ENCODE measurements around the gene THEMIS.
"Not testable (repeated sequence)": the region's sequence is repeated elsewhere in the genome, so short reads cannot be mapped to it uniquely, and the experiment has no call there.

Gene THEMIS

GRCh38 chr6:127737768-127738167 lies 163.1 kb downstream of the THEMIS start:
- DNase-seq (ENCODE audit: insufficient read length, low spot score) (no peak), FAIRE-seq (no peak)

GRCh38 chr6:127737009-127737486 lies 163.8 kb downstream of the THEMIS start:
- DNase-seq (ENCODE audit: insufficient read length, low spot score) (peak; percentile 56), FAIRE-seq (no peak)

- no peak for DNase-seq (ENCODE audit: insufficient read length, low spot score)
- FAIRE-seq: no peak
These were observed 167.9 kb downstream of the THEMIS start for GRCh38 chr6:127732927-127733326.

GRCh38 chr6:127727260-127727953 lies 173.5 kb downstream of the THEMIS start:
- FAIRE-seq (no peak), DNase-seq (ENCODE audit: insufficient read length, low spot score) (no peak)

DNA sequence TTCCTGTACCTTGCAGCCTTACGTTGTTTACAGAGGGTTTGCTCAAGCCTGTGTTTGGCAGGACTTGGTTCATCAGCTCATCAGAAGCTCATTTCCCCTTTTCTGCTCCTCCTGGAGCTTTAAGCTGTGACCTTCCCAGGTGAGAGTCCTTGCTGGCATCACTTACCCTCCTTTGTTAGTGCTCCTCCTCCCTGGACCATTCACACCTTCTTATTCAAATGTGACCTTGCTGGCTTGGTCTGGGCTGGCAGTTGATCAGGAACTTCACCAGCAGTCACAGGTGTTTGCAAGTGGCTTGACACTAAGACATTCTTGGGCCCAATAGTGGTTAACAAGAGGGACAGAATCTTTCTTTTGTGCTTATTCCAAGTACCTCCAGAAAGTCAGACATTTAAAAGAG lies 175.0 kb downstream of the THEMIS start:
- DNase-seq (ENCODE audit: insufficient read length, low spot score): no peak
- FAIRE-seq: no peak

DNA sequence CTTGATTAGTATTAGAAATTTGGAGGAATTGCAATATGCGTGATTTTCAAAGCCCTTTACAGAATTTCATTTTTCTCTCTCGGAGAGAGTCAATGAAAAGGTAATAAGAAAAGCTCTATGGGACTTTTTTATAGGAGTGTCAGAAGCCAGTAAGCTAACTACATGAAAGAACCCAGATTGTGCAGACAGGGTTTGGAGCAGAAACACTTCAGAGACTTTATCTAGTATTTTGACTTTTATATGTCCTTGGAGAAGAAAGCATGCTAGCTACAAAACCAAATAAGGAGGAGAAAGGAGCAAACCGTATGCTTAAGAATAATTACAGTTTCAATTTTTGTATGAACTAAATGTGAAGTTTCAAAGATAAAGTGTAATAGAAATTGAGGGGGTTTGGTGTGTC lies 182.2 kb downstream of the THEMIS start:
- DNase-seq (ENCODE audit: insufficient read length, low spot score): no peak
- FAIRE-seq: no peak

GRCh38 chr6:127717384-127717783 lies 183.5 kb downstream of the THEMIS start:
- FAIRE-seq (no peak), DNase-seq (ENCODE audit: insufficient read length, low spot score) (no peak)

DNA sequence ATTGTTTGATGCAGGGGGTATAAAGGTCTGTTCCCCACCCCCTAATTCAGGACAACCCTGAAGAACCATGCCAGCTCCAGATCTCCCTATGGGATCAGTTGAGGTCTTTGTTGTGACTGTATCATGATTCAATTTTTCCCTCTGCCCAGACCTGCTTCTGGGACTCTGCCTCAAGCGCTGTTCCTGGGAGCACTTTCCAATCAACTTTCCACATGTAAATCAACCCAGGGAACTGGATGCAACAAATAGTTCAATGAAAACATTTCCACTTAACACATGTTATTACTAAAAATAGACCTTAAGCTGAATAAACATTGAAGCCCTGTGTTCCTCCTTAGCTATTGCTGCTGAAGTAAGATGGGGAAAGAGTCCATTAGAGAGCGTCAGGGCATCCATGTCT lies 184.4 kb downstream of the THEMIS start:
- no peak for FAIRE-seq
- no peak for DNase-seq (ENCODE audit: insufficient read length, low spot score)

- no peak for FAIRE-seq
- no peak for DNase-seq (ENCODE audit: insufficient read length, low spot score)
These were observed 190.2 kb downstream of the THEMIS start for GRCh38 chr6:127710668-127711067.

GRCh38 chr6:127706216-127706615 lies 194.6 kb downstream of the THEMIS start:
- DNase-seq (ENCODE audit: insufficient read length, low spot score) (no peak), FAIRE-seq (no peak)

DNA sequence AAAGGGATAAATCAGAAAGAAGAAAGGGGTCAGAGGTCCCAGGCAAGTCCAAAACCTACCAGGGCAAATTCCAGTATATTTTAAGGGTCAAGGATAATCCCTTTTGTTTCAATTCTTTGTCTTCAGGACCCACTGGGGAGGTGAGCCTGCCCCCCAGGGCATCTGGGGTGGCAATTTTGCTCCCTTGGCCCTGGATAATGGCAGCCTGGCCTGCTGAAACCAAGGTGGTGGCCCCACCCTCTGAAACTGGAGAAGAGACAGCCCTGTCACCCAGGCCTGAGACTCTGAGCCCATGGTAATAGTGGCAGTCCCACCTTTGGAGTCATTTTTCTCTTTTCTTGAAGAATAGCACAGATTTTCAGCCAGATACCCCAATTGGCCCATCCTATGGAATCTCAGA lies 205.8 kb downstream of the THEMIS start:
- no peak for FAIRE-seq
- DNase-seq (ENCODE audit: insufficient read length, low spot score): no peak

GRCh38 chr6:127691146-127691545 lies 209.7 kb downstream of the THEMIS start:
- FAIRE-seq (no peak), DNase-seq (ENCODE audit: insufficient read length, low spot score) (no peak)

GRCh38 chr6:127690588-127690987 lies 210.3 kb downstream of the THEMIS start:
- DNase-seq (ENCODE audit: insufficient read length, low spot score) (no peak), FAIRE-seq (no peak)

- FAIRE-seq: no peak
These were observed 210.8 kb downstream of the THEMIS start for GRCh38 chr6:127690092-127690491.

GRCh38 chr6:127687490-127687889 lies 213.4 kb downstream of the THEMIS start:
- DNase-seq (ENCODE audit: insufficient read length, low spot score); FAIRE-seq: not testable (repeated sequence)

More at GRCh38 chr6:127690092-127690491, 210.8 kb downstream of the THEMIS start:
- DNase-seq (ENCODE audit: insufficient read length, low spot score): peak; percentile 5

GRCh38 chr6:127686084-127686483 lies 214.8 kb downstream of the THEMIS start:
- DNase-seq (ENCODE audit: insufficient read length, low spot score) (no peak), FAIRE-seq (no peak)

DNA sequence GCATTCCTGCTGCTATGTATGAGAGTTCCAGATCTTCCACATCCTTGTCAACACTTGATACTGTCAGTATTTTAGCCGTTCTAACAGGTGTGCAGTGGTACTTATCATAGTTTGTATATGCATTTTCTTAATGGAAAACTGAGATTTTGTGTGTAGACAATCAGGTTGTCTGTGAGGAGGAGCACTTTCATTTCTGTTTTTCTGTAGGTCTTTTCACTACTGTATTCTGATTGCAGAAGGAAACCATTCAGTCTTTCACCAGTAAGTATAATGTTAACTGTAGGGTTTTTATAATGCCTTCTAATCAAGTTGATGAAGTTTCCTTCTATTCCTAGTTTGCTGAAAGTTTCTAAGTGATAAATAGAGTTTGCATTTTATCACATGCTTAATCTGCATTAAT lies 216.4 kb downstream of the THEMIS start:
- DNase-seq (ENCODE audit: insufficient read length, low spot score): no peak
- FAIRE-seq: no peak
